ENCODE data around the gene ERMARD.

The ERMARD gene

GRCh38 chr6:169783971-169784820, 32.8 kb downstream of the ERMARD start:
- DNase-seq (ENCODE audit: low spot score), result no peak

DNA sequence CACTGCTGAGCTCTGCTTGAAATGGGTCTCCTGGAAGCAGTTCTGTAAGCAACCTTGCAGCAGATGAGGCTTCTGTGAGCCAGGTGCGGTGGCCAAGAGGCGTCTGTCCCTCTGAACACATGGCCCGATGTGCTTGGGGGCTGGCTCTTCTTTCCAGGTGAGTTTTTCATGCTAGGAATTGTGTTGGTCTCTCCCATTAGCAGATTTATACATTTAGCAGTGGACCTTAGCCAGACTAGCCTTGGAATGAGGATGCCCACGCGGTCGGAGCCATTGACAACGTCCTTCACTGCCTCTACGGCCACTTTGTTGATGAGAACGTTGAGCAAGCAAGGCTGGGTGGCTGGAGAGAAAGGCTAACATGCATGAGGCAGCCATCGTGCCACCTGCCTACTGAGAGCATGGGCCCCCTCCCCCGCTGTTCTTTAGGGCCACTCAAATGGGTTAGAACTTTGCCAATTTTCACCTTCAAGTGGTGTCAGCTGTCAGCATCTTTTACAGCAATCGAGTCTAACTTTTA, 33.5 kb downstream of the ERMARD start:
- no peak for DNase-seq (ENCODE audit: low spot score)

DNA sequence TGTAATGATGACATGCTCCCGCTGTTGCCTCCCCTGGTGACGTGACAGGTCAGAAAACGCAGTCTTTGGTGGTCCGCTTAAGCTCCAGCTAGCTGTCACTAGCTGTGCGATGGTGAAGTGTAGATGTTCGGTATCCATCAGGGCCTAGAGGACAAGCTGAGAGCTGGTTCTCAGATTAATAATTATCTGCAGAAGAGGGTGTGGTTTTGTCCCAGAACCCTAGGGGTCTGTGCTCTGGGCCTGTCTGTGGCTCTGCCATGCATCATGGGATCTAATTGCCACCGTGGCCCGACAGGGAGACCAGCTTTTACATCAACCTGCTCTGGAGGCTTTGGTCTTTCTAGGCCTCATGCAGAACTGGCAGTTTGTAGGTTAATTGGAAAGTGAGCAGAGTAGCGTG, 34.1 kb downstream of the ERMARD start:
- no peak for DNase-seq (ENCODE audit: low spot score)

- no peak for DNase-seq (ENCODE audit: low spot score)
Observed at GRCh38 chr6:169786349-169786748, 34.9 kb downstream of the ERMARD start.

DNA sequence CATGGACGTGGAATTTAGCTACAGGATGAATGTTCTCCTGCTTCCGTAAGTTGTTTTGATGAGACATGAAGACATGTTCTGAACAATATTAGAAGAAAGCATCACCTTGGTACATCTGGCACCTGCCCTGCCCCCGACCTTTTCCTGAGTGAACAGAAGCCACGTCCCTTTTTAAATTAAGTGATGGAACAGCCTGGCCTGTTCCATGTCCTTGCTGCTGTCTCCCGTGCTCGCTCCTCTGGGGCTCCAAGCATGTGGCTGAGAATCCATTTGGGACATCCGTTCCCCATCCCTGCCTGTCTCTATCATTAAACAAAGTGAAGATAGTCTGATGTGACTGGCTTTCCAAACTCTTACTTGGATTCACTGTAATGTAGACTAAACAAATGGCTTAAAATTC, 36.4 kb downstream of the ERMARD start:
- DNase-seq (ENCODE audit: low spot score), result no peak

DNA sequence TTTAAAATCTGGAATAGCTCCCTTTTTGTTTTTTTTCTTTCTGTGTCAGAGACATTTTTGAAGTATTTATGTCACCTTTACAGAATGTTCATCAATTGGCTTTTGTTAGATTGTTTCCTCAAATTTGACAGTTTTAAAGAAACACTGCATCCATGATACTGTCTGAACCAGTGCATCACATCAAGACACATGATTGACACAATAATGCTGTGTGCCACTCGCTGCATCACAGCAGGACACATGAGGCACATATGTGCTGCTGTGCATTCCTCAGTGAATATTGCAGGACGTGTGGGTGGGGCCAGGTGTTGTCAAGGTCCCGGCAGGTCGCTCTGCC, 37.4 kb downstream of the ERMARD start:
- DNase-seq (ENCODE audit: low spot score), result no peak

DNA sequence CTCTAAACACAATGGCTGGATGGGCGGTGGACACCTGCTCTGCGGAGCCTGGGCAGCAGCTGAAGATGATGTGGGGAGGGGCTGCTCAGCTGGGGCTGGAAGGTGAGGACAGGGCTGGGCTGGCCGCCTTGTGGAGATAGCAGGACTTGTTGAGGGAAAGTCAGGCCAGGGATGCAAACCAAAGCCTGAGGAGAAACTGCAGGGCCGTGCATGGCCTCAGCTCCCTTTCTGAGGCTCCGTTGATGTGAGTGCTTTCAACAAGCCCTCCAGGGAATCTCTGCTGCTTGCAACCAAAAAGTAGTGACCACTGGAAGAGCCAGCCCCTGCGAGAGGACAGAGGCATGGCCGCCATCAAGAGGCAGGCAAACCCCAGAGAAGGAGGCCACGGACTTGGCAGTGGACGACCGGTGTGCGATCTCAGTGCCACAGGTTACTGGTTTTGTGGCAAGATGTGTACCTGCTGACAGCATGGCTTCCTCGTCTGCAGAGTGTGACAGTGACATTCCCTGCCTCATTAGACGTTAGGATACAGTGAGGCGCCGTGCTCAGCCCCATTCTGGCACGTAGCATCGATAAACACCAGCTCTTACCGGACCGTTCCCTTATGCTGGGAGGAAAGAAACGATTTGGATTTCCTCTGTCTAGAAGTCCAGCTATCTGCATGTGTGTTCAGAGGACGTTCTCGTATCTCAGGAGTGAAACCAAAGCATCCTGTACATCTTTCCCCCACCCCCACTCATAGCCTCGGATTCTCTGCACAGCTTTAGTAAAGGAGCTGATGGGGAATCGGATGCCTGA, 37.9 kb downstream of the ERMARD start:
- DNase-seq (ENCODE audit: low spot score), result no peak

- peak; percentile 31 for DNase-seq (ENCODE audit: low spot score)
Observed at GRCh38 chr6:169789944-169790927, 38.8 kb downstream of the ERMARD start.

GRCh38 chr6:169791721-169792131, 40.3 kb downstream of the ERMARD start:
- no peak for DNase-seq (ENCODE audit: low spot score)

- no peak for DNase-seq (ENCODE audit: low spot score)
Observed at GRCh38 chr6:169792306-169793015, 41.0 kb downstream of the ERMARD start.

DNA sequence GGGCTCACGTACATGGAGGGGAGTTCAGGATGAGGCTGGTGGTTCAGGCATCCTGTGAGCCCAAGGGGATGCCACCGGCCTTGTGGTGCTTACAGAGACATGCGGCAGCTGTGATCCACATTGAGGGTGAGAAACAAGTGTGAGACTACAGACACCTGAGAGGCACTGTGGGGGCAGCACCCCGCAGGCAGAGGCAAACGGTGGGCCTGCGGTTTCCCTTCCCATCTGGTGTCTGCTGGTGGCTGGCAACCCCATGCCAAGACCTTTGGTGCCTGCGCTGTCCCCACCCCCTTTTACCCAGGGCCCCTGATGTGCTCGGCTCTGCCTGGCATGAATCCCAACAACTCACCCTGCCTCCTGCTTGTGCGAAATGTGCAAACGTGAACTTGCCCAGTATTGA, 42.0 kb downstream of the ERMARD start:
- DNase-seq (ENCODE audit: low spot score), result no peak

DNA sequence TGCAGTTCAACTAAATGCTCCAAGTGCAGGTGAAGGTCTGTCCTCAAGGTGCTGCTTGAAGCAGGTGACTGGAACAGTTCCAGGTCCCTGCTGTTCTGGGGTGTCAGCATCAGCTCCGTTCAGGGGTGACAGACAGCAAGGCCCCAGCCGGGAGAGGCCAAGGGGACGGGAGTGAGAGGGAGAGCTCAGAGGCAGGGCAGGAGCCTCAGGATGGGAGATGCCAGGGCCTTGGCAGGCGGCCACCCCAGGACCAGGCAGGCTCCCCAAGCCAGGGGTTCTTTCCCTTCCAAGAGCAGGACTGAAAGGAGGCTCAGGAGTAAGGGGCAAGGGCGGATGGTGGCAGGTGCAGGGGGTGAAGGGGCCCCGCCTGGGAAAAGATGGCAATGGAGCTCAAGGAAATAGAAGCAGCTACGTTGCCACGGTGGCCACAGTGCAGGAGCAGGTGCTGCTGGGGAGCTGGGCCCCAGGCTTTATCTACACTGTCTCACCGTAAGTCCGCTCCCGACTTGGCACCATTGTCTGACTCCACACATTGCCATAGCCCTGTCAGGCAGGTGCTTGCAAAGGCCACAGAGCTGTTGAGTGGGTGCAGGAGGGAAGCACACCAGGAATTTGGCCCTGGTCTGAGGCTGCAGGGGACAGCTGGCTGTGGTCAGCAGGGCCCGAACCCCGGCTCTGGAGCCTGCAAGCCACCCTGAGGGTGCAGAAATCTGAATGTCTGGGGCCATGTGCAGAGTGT, 43.1 kb downstream of the ERMARD start:
- no peak for DNase-seq (ENCODE audit: low spot score)

GRCh38 chr6:169795196-169795595, 43.8 kb downstream of the ERMARD start:
- DNase-seq (ENCODE audit: low spot score), result no peak

DNA sequence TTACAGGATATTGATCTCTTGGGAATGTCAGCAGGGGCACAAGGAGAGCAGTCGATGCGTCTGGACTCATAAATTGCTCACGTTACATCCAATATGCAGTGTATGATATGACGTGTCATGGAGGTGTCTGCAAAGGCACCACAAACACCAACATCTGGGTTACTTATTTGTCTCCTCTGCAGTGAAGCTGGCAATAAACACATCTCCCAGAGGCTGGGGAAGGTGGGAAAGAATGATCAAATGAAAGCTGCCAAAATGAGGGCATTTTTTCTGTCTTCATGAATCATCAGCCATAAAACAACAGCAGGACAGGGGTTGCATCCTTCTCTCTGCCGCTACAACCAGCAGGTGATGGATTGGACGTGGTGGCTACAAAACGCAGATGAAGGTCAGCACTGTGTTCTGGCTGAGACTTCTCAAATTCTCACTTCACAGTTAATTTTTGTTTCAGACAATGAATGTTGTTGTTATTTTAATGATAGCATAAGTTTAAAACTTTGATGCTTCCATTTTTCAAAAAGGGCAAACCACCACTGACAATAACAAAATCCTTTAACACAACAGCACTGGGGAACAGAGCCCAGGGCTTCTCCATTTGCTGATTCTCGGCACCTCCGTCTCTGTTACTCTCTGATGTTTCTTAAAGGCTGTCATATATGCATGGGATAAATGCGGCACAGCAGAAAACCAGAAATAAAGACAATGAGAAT, 47.5 kb downstream of the ERMARD start:
- DNase-seq (ENCODE audit: low spot score), result no peak

DNA sequence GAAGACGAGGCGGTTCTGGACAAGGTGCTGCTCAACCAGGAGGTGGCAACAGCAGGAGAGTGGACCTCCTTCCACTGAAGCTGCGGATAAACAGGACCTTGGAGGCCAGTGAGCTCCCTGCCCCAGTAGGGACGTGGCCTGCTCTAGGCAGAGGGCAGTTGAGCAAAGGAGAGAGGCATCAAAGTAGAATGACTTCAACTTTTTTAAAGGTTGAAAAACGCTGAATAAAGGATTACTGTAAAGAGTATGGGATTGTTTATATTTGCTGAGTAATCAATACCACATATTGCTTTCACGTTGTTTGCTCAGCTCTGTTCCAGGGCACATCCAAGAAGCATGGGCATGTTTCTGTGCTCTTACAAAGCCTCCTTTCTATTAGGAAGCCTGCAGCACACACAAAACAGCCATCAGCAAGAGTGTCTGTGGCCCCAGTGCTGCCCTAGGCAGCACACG, 48.1 kb downstream of the ERMARD start:
- no peak for DNase-seq (ENCODE audit: low spot score)

DNA sequence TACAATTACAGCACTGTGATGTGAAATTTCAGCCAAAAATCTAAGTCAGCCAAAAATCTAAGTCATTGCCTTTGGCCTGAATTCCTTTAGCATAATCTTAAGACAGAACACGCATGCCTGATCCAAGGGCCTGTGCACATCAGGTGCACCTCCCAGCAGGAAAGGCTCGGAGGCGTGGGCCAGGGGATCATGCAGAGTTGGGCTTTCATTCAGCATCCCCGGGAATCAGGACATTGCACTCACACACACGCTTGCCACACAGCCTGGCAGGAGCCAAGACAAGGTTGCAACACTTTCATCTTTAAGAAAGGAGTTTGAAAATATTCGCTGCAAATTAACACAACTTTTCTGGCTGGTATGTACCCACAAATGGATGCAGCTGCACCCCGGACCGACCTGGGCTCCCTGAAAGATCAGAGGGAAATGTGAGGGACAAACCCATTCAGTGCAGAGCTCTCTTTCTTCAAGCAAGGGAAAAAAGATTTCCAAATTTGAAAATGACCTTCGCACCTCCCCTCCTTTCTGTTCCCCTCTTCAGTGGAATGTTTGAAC, 48.8 kb downstream of the ERMARD start:
- no peak for DNase-seq (ENCODE audit: low spot score)

DNA sequence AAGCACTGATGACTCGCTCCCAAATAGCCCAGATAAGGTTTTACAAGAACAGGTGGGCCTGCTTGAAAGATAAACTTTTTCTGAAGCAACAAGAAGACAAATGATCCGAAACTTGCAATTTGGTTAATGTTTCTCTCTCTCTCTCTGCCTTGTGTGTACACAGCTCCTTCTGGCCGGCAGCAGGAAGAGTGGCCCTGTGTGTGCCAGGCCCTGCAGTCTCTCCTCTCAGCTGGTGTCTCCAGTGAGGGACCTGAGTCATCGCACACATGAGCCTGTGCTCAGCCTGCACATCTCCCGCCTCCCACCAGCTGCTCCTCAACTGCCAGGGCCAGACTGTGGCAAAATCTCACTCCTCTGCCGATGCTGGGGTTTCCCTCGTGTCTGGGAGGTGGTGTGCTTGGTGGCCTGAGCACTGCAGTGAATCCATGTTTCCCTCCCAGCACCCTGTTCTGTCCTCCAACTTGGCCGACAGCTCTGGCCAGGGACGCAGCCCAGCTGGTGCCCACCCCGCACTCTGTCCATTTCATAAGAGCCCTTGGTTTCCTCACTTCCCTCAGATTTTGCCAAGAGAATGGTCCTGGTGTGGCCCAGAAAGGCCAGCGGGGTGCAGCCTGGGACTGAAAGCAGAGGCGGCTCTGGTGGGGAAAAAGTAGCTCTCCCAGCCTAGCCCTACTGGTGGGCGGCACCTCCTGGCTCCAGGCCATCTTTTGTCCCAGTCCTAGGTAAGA, 49.4 kb downstream of the ERMARD start:
- DNase-seq (ENCODE audit: low spot score), result no peak

- no peak for DNase-seq (ENCODE audit: low spot score)
Observed at GRCh38 chr6:169801396-169802160, 50.2 kb downstream of the ERMARD start.

All from hematopoietic multipotent progenitor cell treated with erythropoietin and hydrocortisone succinate and interleukin-3 and kit ligand, for 15 days (in vitro differentiated cells).